Sciatic nerve (tissue), 2 donors: ENCODE measurements around the gene SUCNR1. TPM values are rescaled to one million over a fixed set of nuclear protein-coding genes. Genes with fewer than 3 reads are reported as not detected.
"Not testable (repeated sequence)": the region's sequence is repeated elsewhere in the genome, so short reads cannot be mapped to it uniquely, and the experiment has no call there.

Experiments used
- ATAC-seq: fragments of 200-7000 bp; cut with Tn5 transposase; one replicate; pipeline ENCODE4 v1.9.1; 2020; ENCODE audit warnings: mild to moderate bottlenecking, moderate library complexity
- DNase-seq: peaks from one replicate; pipeline ENCODE4 v3.0.0-alpha.2; 2020; ENCODE audit warnings: low spot score
- intact Hi-C: fragments of 100-400 bp; cut with DNase I; formaldehyde crosslinking; loops from one replicate; pipeline ENCODE4 v1.14.2; 2022
- total RNA-seq: library from RNA; stranded (reverse); fragmentation: NEBNext Ultra II Directional; extraction: Animal tissue kit (Norgen Biotek cat#: 25700); gene quantifications from one replicate; pipeline ENCODE4 v1.2.1, GENCODE V29; 2021
- donor health status: DM: no; HTN: no; CAD: no.
- donor health status: DM: no; HTN: no; CAD: no.

SUCNR1 gene
- 2.5 TPM for total RNA-seq

GRCh38 chr3:151873398-151873797 is at the start of gene SUCNR1:
Gene SUCNR1 (plus strand): TSS chr3:151873643. CDS start chr3:151879893, 6,250 bp downstream.
- no peak for ATAC-seq
- DNase-seq: no peak

GRCh38 chr3:151827816-151828215 is 45.6 kb upstream of the SUCNR1 start:
- no peak for ATAC-seq
- DNase-seq: no peak
- intact Hi-C loops: no loop called here

More at GRCh38 chr3:151873398-151873797, at the start of gene SUCNR1:
- intact Hi-C loops: no loop called here

GRCh38 chr3:151835751-151836525 is 37.5 kb upstream of the SUCNR1 start:
- DNase-seq (no peak), ATAC-seq (peak; percentile 42)
- intact Hi-C loops: no loop called here

GRCh38 chr3:151837057-151837456 is 36.4 kb upstream of the SUCNR1 start:
- ATAC-seq (peak; percentile 48), DNase-seq (no peak)
- intact Hi-C loops: no loop called here

GRCh38 chr3:151838574-151839312 is 34.7 kb upstream of the SUCNR1 start:
- intact Hi-C loops: no loop called here
- DNase-seq (peak; percentile 61), ATAC-seq (peak; percentile 91)

GRCh38 chr3:151839313-151839631 is 34.2 kb upstream of the SUCNR1 start:
- ATAC-seq (no peak), DNase-seq (no peak)
- intact Hi-C loops: no loop called here

GRCh38 chr3:151841801-151842200 is 31.6 kb upstream of the SUCNR1 start:
- DNase-seq (no peak), ATAC-seq (no peak)
- intact Hi-C loops: no loop called here

- intact Hi-C loops: no loop called here
- ATAC-seq (no peak), DNase-seq (no peak)
Measured at GRCh38 chr3:151843275-151843674, 30.2 kb upstream of the SUCNR1 start.

- ATAC-seq: no peak
- intact Hi-C loops: no loop called here
- DNase-seq: no peak
Measured at GRCh38 chr3:151845306-151845905, 28.0 kb upstream of the SUCNR1 start.

- DNase-seq, intact Hi-C loops, ATAC-seq: not testable (repeated sequence)
Measured at GRCh38 chr3:151850065-151850464, 23.4 kb upstream of the SUCNR1 start.

- intact Hi-C loops: no loop called here
- no peak for ATAC-seq
- DNase-seq: no peak
Measured at GRCh38 chr3:151852074-151852811, 21.2 kb upstream of the SUCNR1 start.

GRCh38 chr3:151856118-151856517 is 17.3 kb upstream of the SUCNR1 start:
- no peak for ATAC-seq
- intact Hi-C loops: no loop called here
- no peak for DNase-seq

- intact Hi-C loops: no loop called here
- no peak for ATAC-seq
- DNase-seq: no peak
Measured at GRCh38 chr3:151856641-151857040, 16.8 kb upstream of the SUCNR1 start.

- ATAC-seq (no peak), DNase-seq (no peak)
- intact Hi-C loops: no loop called here
Measured at GRCh38 chr3:151859233-151859673, 14.2 kb upstream of the SUCNR1 start.

- intact Hi-C loops: no loop called here
Measured at GRCh38 chr3:151859905-151860304, 13.5 kb upstream of the SUCNR1 start.

GRCh38 chr3:151863611-151864010 is 9.8 kb upstream of the SUCNR1 start:
- ATAC-seq (no peak), DNase-seq (no peak)
- intact Hi-C loops: no loop called here

More at GRCh38 chr3:151859905-151860304, 13.5 kb upstream of the SUCNR1 start:
- no peak for ATAC-seq
- DNase-seq: no peak

- intact Hi-C loops: no loop called here
- ATAC-seq (peak; percentile 74), DNase-seq (no peak)
Measured at GRCh38 chr3:151864423-151865101, 8.9 kb upstream of the SUCNR1 start.

- intact Hi-C loops: no loop called here
- DNase-seq: no peak
- no peak for ATAC-seq
Measured at GRCh38 chr3:151866711-151867410, 6.6 kb upstream of the SUCNR1 start.
